Activated CD4-positive, alpha-beta T cell treated with anti-CD3 and anti-CD28 coated beads, Interleukin-2, Interleukin-6, amounts not matched to agents 100 ng/mL and 50 ng/mL, durations not matched to agents 16 hours and 8 hours (primary cell): ENCODE data around the gene NEBL.

Experiments
- DNase-seq: peaks from one replicate; pipeline ENCODE4 v3.0.0-alpha.2; 2020

The NEBL gene

GRCh38 chr10:20898866-20899535 lies 1.9 kb upstream of the NEBL start:
- no peak for DNase-seq

DNA sequence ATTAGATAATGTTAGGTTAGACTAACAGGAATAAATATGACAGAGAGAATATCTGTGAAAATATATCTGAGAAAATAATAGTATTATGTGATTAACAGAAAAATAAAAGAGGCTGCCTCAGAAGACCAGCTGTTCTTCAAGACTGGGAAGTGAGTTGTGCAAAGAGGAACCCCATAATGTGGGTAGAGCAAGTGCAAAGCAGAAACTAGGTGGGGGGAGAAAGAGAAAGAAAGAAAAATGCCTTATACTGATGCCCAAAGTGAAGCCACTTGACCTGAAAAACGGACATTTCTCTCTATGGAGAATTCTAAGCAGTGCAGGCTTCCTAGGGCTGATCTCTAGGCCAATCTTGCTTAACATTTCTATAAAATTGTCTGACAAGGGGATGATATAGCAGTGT lies 3.8 kb downstream of the NEBL start:
- no peak for DNase-seq

DNA sequence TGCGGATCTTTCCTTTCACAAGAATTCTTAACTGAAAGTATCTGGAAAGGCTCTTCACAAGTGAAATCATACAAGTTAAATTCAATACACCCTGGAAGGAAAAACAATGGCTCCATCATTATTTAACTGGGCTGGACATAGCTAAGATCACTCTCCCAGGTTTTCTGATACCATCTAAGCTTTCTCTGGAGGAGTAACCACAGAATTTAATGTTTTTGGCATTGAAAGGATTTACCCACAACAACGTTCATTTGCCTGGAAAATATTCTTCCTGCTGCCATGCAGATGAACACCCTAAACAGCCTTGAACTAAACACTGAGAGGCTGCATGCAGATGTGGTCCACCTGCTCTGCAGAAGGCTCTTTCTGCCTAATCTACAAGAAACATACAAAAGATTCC lies 4.3 kb downstream of the NEBL start:
- no peak for DNase-seq

GRCh38 chr10:20892011-20892585 lies 5.0 kb downstream of the NEBL start:
- no peak for DNase-seq

GRCh38 chr10:20891338-20891714 lies 5.8 kb downstream of the NEBL start:
- no peak for DNase-seq

GRCh38 chr10:20890491-20891337 lies 6.4 kb downstream of the NEBL start:
- DNase-seq = no peak

- no peak for DNase-seq
Observed at GRCh38 chr10:20890009-20890408, 7.1 kb downstream of the NEBL start.

GRCh38 chr10:20888620-20889330 lies 8.3 kb downstream of the NEBL start:
- no peak for DNase-seq

DNA sequence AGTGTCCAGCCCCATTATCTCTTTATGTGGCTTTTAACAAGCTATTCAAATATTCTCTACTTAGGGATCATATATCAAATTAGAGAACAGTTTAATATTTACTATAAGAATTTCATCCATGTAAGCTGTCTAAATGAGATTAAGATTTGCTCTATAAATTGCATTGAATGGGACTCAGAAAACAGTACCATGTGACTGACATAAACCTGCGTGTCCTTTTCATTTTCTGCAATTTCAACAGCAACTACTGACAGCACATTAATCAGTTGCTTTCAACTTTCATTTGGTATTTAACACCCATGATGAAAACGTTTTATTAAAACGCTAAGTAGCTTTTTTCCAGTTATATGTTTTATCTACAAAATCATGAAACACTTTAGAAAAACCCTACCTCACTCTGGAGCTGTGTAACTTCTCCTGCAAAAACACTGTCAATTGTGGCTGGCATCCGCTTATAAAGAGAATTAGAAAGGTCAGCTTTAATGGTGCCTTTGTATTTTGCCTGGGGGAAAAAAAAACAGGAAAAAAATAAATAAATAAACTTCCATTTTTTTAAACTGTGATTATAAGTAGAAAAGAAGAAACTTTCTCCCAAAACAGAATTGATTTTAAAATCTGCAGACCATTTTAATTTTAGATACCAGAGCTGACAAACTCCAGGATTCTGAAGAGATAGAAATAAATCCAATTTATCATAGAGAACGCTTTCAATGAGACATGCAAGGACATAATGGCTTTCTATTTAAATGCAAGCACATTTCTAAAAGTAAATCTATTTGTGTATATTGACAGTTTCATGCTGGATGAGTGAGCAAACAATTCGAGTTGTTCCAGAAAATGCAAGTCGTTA lies 9.2 kb downstream of the NEBL start:
- DNase-seq = no peak

- no peak for DNase-seq
Observed at GRCh38 chr10:20885678-20886077, 11.4 kb downstream of the NEBL start.

DNA sequence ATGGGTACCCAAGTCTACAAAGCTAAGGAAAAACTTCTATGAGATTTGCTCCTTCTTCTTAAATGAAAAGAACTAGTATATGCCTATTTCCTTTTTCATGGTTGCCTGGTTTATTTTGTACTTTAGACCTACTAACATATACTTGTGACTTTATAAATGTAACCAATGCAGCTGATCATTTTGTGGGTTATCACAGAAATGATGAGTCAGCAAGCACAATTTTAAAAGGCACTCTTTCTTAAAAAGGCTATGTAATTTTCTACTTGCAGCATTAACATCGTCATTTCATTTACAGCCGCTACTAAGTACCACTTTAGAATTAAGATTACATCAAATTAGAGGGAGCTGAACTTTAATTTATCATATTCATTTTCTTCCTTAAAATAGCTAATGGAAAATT lies 13.6 kb downstream of the NEBL start:
- no peak for DNase-seq

DNA sequence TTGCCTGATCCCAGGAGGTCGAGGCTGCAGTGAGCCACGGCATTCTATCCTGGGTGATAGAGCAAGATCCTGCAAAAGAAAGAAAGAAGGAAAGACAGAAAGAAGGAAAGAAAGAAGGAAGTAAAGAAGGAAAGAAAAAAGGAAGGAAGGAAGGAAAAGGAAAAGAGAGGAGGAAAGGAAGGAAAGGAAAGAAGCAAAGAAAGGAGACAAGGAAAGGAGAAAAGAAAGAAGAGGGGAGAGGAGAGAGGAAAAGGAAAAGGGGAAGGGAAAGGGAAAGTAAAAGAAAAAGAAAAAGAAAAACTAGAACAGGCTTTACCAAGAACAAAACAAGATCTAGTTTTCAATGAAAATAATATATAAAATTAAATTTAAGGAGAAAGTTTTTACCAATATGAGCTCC lies 15.0 kb downstream of the NEBL start:
- DNase-seq = no peak

GRCh38 chr10:20879136-20879535 lies 18.0 kb downstream of the NEBL start:
- no peak for DNase-seq

GRCh38 chr10:20877986-20878983 lies 18.8 kb downstream of the NEBL start:
- no peak for DNase-seq

GRCh38 chr10:20877554-20877953 lies 19.6 kb downstream of the NEBL start:
- DNase-seq = no peak

GRCh38 chr10:20874261-20874660 lies 22.9 kb downstream of the NEBL start:
- DNase-seq = no peak

GRCh38 chr10:20871970-20872369 lies 25.1 kb downstream of the NEBL start:
- DNase-seq = no peak

- no peak for DNase-seq
Observed at GRCh38 chr10:20870834-20871233, 26.3 kb downstream of the NEBL start.

DNA sequence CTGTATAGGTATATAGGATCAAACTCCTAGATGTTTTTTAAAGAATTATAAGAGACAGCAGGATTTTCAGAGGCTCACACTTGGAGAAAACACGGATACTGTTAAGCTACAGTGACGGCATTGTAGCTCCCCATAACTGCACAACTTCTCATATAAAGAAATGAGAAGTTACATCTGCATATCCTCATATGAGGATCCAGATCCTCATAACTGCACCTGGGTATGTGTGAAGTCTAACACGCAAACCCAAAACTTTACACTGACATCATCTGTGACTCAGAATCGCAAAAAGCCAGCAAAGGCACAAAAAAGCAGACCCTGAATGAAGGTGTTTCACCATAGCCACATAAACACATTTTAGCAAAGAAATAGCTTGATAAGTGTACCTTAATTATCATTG lies 34.1 kb downstream of the NEBL start:
- no peak for DNase-seq

GRCh38 chr10:20858292-20859124 lies 38.6 kb downstream of the NEBL start:
- DNase-seq = peak; percentile 1
